ENCODE measurements around the gene DNAJC30.

GRCh38 chr7:73668103-73668885 is 15.0 kb downstream of the DNAJC30 start:
- TF ChIP-seq CTCF (IDR thresholded peaks at IDR 0.05), result no peak
- TF ChIP-seq POLR2A (IDR thresholded peaks at IDR 0.05), result no peak
